Activated CD8-positive, alpha-beta T cell treated with anti-CD3 and anti-CD28 coated beads for 36 hours (primary cell): ENCODE measurements around the gene CACNG5. TPM values are rescaled to one million over a fixed set of nuclear protein-coding genes. Genes with fewer than 3 reads are reported as not detected.

Source experiments
- ATAC-seq: fragments of 200-7000 bp; cut with Tn5 transposase; one replicate; pipeline ENCODE4 v1.10.0; 2021; ENCODE audit warnings: mild to moderate bottlenecking, moderate library complexity
- CTCF ChIA-PET: fragments of 350-600 bp; sonication (Branson Sonifier 250); formaldehyde crosslinking; loops from one replicate; lab custom pipeline; 2021; ENCODE audit warnings: antibody characterized with exemption; lab: Charles Lee
- POLR2A ChIA-PET: fragments of 350-600 bp; sonication (Branson Sonifier 250); formaldehyde crosslinking; loops from one replicate; lab custom pipeline; 2021; ENCODE audit warnings: antibody characterized with exemption; lab: Charles Lee
- DNase-seq: peaks from one replicate; pipeline ENCODE4 v3.0.0-alpha.2; 2020
- H3K27ac Mint-ChIP-seq: one replicate; pipeline ENCODE4 v1.8.0; 2021; ENCODE audit warnings: mild to moderate bottlenecking, mixed read lengths
- H3K27me3 Mint-ChIP-seq: one replicate; pipeline ENCODE4 v1.8.0; 2021; ENCODE audit warnings: mixed read lengths
- H3K36me3 Mint-ChIP-seq: one replicate; pipeline ENCODE4 v1.8.0; 2021; ENCODE audit warnings: low read depth, mixed read lengths
- H3K4me1 Mint-ChIP-seq: one replicate; pipeline ENCODE4 v1.8.0; 2021; ENCODE audit warnings: low read depth, mixed read lengths
- H3K4me3 Mint-ChIP-seq: one replicate; pipeline ENCODE4 v1.8.0; 2021; ENCODE audit warnings: mild to moderate bottlenecking, moderate library complexity, mixed read lengths
- H3K9me3 Mint-ChIP-seq: one replicate; pipeline ENCODE4 v1.8.0; 2021; ENCODE audit warnings: mixed read lengths
- CTCF ChIP-seq: fragments of 200-600 bp; IDR thresholded peaks from one replicate; pipeline ENCODE4 v1.8.0; 2022; ENCODE audit warnings: antibody characterized with exemption, mild to moderate bottlenecking
- intact Hi-C: fragments of 100-400 bp; cut with micrococcal nuclease; formaldehyde crosslinking; loops from one replicate; pipeline ENCODE4 v1.10.0; 2022
- total RNA-seq, 2 experiments: library from RNA; stranded (reverse); gene quantifications; one replicate each; pipeline ENCODE4 v1.2.3, GENCODE V29; 2021

The CACNG5 gene
- total RNA-seq, 2 experiments from 2014 or later, result not detected

- no peak overlapping the region for H3K4me3 Mint-ChIP-seq
- H3K27ac Mint-ChIP-seq, result no peak overlapping the region
- no peaks in the 10 kb centered on the region for H3K4me1 Mint-ChIP-seq
- TF ChIP-seq CTCF, result no peak
- CTCF ChIA-PET, result no interaction called here
- ATAC-seq (no peak), DNase-seq (no peak)
- POLR2A ChIA-PET, result no interaction called here
- intact Hi-C loops, result no loop called here
- H3K27me3 Mint-ChIP-seq, result peaks cover 13% of the 10 kb centered on the region
- H3K9me3 Mint-ChIP-seq, result no peaks in the 10 kb centered on the region
- H3K36me3 Mint-ChIP-seq, result no peaks in the 10 kb centered on the region
Observed at GRCh38 chr17:66840061-66840460, 5.1 kb downstream of the CACNG5 start.

DNA sequence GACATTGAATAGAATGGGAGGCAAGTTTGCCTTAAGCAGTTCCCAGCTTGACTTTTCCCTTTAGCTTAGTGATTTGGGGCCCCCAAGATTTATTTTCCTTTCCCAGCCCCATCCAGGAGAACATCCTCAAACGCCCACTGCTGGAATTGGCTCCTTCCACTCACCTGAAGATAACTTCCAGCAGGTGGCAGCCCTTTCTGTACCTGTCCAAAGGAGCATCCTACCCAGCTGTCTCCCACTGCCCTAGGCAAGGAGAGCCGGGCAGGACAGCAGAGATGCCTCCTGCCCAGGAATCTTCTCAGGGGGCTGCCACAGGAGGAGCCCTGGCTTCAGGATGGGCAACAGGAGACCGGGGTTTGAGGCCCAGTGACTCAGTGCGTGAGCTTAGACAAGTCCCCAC lies 6.4 kb downstream of the CACNG5 start:
- CTCF ChIA-PET, result no interaction called here
- Mint-ChIP-seq H3K9me3 (no peaks in the 10 kb centered on the region), H3K36me3 (no peaks in the 10 kb centered on the region), H3K4me1 (no peaks in the 10 kb centered on the region), H3K27ac (no peak overlapping the region), H3K27me3 (peaks cover 5% of the 10 kb centered on the region), H3K4me3 (no peak overlapping the region)
- no peak for ATAC-seq
- TF ChIP-seq CTCF, result no peak
- no peak for DNase-seq
- intact Hi-C loops, result no loop called here
- POLR2A ChIA-PET, result no interaction called here

DNA sequence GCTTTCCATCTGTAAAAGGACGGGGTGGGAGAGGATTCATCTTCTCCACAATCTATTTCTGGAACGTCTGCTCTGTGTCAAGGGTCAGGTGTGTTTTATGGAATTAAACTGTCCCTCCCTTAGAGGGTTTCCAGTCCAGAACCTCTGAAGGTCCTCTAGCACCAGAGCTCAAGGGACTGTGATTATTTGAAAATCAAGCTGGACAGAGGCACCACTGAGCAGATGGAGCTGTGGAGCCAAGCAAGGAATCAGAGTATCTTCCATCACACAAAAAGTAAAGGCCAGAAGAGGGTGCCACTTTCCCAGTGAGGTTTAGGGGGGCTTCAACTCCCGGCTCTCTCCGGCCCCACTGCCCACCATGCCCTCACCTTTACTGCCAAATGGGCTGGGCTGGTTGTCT lies 6.8 kb downstream of the CACNG5 start:
- ATAC-seq (no peak), DNase-seq (no peak)
- no peak overlapping the region for H3K4me3 Mint-ChIP-seq
- intact Hi-C loops, result no loop called here
- H3K9me3 Mint-ChIP-seq, result no peaks in the 10 kb centered on the region
- no peaks in the 10 kb centered on the region for H3K4me1 Mint-ChIP-seq
- ChIA-PET POLR2A (no interaction called here), CTCF (interaction anchor here (1.5 kb wide), 1 partner anchor 10 kb away, joined by 3 read pairs; no protein-coding TSS in a partner anchor)
- peaks cover 2% of the 10 kb centered on the region for H3K27me3 Mint-ChIP-seq
- no peaks in the 10 kb centered on the region for H3K36me3 Mint-ChIP-seq
- TF ChIP-seq CTCF, result no peak
- H3K27ac Mint-ChIP-seq, result no peak overlapping the region

DNA sequence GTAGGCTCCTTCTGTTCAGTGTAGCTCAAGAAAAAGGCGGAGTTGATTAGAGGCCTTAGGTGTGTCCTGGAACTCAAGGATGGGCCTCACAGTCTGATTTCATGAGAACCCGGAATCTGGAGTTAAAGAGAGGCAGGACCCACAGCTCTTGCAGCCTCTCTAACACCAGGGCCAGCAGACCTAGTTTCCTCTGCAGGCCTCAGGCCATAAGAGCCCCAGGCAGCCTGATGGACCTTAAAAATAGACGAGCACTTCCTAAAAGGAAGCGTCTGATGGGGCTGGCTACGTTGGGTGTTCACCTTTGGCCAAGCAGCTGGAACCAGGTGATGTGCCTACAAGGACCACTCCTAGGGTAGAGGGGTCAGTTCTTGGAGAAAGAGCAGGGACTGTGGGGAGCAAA lies 7.6 kb downstream of the CACNG5 start:
- intact Hi-C loops, result no loop called here
- Mint-ChIP-seq H3K4me3 (no peak overlapping the region), H3K4me1 (no peaks in the 10 kb centered on the region), H3K27ac (no peak overlapping the region), H3K9me3 (no peaks in the 10 kb centered on the region), H3K27me3 (no peaks in the 10 kb centered on the region), H3K36me3 (no peaks in the 10 kb centered on the region)
- CTCF ChIA-PET, result interaction anchor here (1.1 to 1.5 kb wide), 2 partner anchors 9 to 12 kb away, joined by 3 to 4 read pairs; no protein-coding TSS in a partner anchor
- POLR2A ChIA-PET, result interaction anchor here (0.7 kb wide), 1 partner anchor 47 kb away, joined by 3 read pairs; no protein-coding TSS in a partner anchor
- no peak for TF ChIP-seq CTCF
- DNase-seq, result no peak
- no peak for ATAC-seq

DNA sequence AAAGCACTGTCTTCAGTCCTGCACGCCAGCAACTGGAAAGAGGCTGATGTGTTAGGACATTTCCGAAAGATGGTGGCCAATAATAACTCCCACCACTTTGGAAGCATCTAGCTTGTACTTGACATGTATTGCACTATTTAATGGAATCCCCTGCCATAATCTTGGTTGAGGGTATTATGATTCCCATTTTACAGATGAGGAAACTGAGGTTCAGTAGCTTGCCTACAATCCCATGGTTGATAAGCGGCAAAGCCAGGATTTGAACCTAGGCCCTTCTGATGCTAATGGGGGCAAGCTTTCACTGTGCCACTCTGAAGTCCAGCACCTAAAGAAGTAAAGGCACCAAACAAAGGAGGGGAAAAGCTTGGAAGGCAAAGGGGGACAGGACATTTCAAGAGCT lies 8.0 kb downstream of the CACNG5 start:
- Mint-ChIP-seq H3K9me3 (no peaks in the 10 kb centered on the region), H3K27ac (no peak overlapping the region), H3K36me3 (no peaks in the 10 kb centered on the region), H3K27me3 (no peaks in the 10 kb centered on the region), H3K4me1 (no peaks in the 10 kb centered on the region), H3K4me3 (no peak overlapping the region)
- DNase-seq, result no peak
- ChIA-PET CTCF (interaction anchor here (1.1 to 1.5 kb wide), 2 partner anchors 8 to 12 kb away, joined by 3 to 4 read pairs; no protein-coding TSS in a partner anchor), POLR2A (interaction anchor here (0.7 kb wide), 1 partner anchor 46 kb away, joined by 3 read pairs; no protein-coding TSS in a partner anchor)
- intact Hi-C loops, result no loop called here
- no peak for ATAC-seq
- no peak for TF ChIP-seq CTCF
